Measurements from ENCODE around the gene NR3C2. TPM values are rescaled to one million over a fixed set of nuclear protein-coding genes. Genes with fewer than 3 reads are reported as not detected.

Gene NR3C2
- total and polyA plus RNA-seq, 10 of the 15 experiments (the other 5 are each of a cell fraction or from before 2014, with no cell fraction given): 0.05 to 0.11 (median 0.08) TPM; not detected in 4

GRCh38 chr4:148034813-148035212 lies 407.4 kb downstream of the NR3C2 start (continued):
- no peak for TF ChIP-seq SIX5 (IDR thresholded peaks at IDR 0.05; ENCODE audit: low read depth, low read length, severe bottlenecking)
- no peak for TF ChIP-seq NRF1 (conservative IDR thresholded peaks at IDR 0.05; ENCODE audit: low read depth, low read length)
- TF ChIP-seq WRNIP1 (IDR thresholded peaks at IDR 0.05; ENCODE audit: borderline replicate concordance, low read depth, low read length): no peak
- TF ChIP-seq LARP7 (IDR thresholded peaks at IDR 0.05): no peak
- no peak for TF ChIP-seq DPF2 (IDR thresholded peaks at IDR 0.05)
- TF ChIP-seq PBX3 (IDR thresholded peaks at IDR 0.05; ENCODE audit: insufficient replicate concordance, low read depth, low read length): no peak
- TF ChIP-seq BRCA1 (IDR thresholded peaks at IDR 0.05; ENCODE audit: low read depth, low read length): no peak
- no peak for TF ChIP-seq SUZ12 (IDR thresholded peaks at IDR 0.05; ENCODE audit: unreplicated experiment)
- TF ChIP-seq STAT3 (IDR thresholded peaks at IDR 0.05; ENCODE audit: low read depth, low read length): no peak

GRCh38 chr4:148030193-148030873 lies 411.9 kb downstream of the NR3C2 start:
- ChIA-PET SMC1A (ENCODE audit: uncharacterized antibody, unreplicated experiment) (interaction anchor here (0.6 to 0.7 kb wide), 3 partner anchors 12 to 118 kb away, joined by 3 read pairs; no protein-coding TSS in a partner anchor), RAD21 (ENCODE audit: unreplicated experiment) (no interaction called here), CTCF (interaction anchor here (0.6 to 0.8 kb wide), 4 partner anchors 14 to 489 kb away, joined by 3 to 4 read pairs (median 3); no protein-coding TSS in a partner anchor), POLR2A (no interaction called here)
- H3K4me3 ChIP-seq: no peak overlapping the region
- peaks cover 1 to 4% of the 10 kb centered on the region in 2 experiments; a peak in 1 of 4 replicates for H3K36me3 ChIP-seq (ENCODE audit: control insufficient read depth in 2 of 2, insufficient read depth in 2 of 2, low read length in 1 of 2)
- H3K4me2 ChIP-seq (ENCODE audit: control insufficient read depth, insufficient read depth): no peak overlapping the region
- ATAC-seq: no peak
- FAIRE-seq: no peak
- H3K4me1 ChIP-seq (ENCODE audit: control insufficient read depth, insufficient read depth, low read length): no peaks in the 10 kb centered on the region
- BruUV-seq (replicated peaks): no TSS peak
- DNase-seq (ENCODE audit: low read depth, low spot score): no peak
- H3K9me3 ChIP-seq (replicated peaks; ENCODE audit: control insufficient read depth, insufficient read depth, low read length): no peaks in the 10 kb centered on the region; the same call in 2 of the 3 replicates
- intact Hi-C loops (cut with micrococcal nuclease; ENCODE audit: unreplicated experiment) (no loop called here), in situ Hi-C loops (cut with MboI) (no loop called here)
- WGBS (ENCODE audit: insufficient coverage, insufficient replicate concordance, low lambda C conversion rate, missing lambda C conversion rate): 46% methylated on average over 2 of the region's 2 CpGs
- no peaks in the 10 kb centered on the region for H3K79me2 ChIP-seq (ENCODE audit: control insufficient read depth, insufficient read depth, low read length)
- H3K9ac ChIP-seq (ENCODE audit: control insufficient read depth, insufficient read depth, low read length): no peak overlapping the region
- H3K27me3 ChIP-seq (replicated peaks in 1 of 2; ENCODE audit: control insufficient read depth in 2 of 2, insufficient read depth in 2 of 2, low read length in 1 of 2): no peaks in the 10 kb centered on the region
- H3K27ac ChIP-seq (ENCODE audit: control insufficient read depth, insufficient read depth): no peak overlapping the region
- no peaks in the 10 kb centered on the region for H4K20me1 ChIP-seq (ENCODE audit: control insufficient read depth, insufficient read depth)
- H2AFZ ChIP-seq (ENCODE audit: control insufficient read depth, low read depth, low read length): no peak overlapping the region
- TF ChIP-seq POLR2AphosphoS5 (IDR thresholded peaks at IDR 0.05; ENCODE audit: low read length) (no peak), TAF1 (IDR thresholded peaks at IDR 0.05; ENCODE audit: borderline replicate concordance, low read depth, low read length) (no peak), SUPT20H (IDR thresholded peaks at IDR 0.05; ENCODE audit: borderline replicate concordance, control insufficient read depth, low read depth, low read length) (no peak), FOXM1 (IDR thresholded peaks at IDR 0.05; ENCODE audit: low read depth, low read length) (no peak), BCL11A (IDR thresholded peaks at IDR 0.05; ENCODE audit: low read depth, low read length) (no peak), ZBTB33 (IDR thresholded peaks at IDR 0.05) (no peak), NFXL1 (IDR thresholded peaks at IDR 0.05; ENCODE audit: borderline replicate concordance) (no peak), PAX5 (IDR thresholded peaks at IDR 0.05; ENCODE audit: borderline replicate concordance, low read depth, low read length) (no peak), SUZ12 (IDR thresholded peaks at IDR 0.05; ENCODE audit: unreplicated experiment) (no peak), SMC3 (IDR thresholded peaks at IDR 0.05; ENCODE audit: borderline replicate concordance, low read length) (no peak)
